Stimulated activated CD4-positive, alpha-beta T cell treated with anti-CD3 and anti-CD28 coated beads, Interleukin-4, amount 100 ng/mL, for 1 hour (primary cell): Measurements from ENCODE around the gene CLCN3.
"Not testable (repeated sequence)": the region's sequence is repeated elsewhere in the genome, so short reads cannot be mapped to it uniquely, and the experiment has no call there.

ENCODE experiments used
- DNase-seq: peaks from one replicate; pipeline ENCODE4 v3.0.0-alpha.2; 2020

The CLCN3 gene

DNA sequence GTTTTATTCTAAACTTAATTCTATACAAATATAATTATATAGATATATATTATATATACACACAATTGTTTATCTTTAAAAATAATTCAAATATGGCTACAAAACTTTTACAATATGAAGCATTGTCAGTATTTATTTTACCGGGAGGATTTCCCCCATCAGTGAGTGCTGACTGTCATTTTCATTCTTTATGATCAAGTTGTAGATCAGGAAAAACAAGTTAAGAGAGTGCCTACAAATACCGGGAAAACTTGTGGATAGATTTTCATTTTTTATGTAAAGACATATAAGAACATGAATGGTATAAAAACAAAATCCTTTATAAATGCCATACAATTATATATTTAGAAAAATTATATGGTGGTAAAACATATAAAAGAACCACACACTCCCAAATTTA, 37.8 kb downstream of the CLCN3 start:
- no peak for DNase-seq

DNA sequence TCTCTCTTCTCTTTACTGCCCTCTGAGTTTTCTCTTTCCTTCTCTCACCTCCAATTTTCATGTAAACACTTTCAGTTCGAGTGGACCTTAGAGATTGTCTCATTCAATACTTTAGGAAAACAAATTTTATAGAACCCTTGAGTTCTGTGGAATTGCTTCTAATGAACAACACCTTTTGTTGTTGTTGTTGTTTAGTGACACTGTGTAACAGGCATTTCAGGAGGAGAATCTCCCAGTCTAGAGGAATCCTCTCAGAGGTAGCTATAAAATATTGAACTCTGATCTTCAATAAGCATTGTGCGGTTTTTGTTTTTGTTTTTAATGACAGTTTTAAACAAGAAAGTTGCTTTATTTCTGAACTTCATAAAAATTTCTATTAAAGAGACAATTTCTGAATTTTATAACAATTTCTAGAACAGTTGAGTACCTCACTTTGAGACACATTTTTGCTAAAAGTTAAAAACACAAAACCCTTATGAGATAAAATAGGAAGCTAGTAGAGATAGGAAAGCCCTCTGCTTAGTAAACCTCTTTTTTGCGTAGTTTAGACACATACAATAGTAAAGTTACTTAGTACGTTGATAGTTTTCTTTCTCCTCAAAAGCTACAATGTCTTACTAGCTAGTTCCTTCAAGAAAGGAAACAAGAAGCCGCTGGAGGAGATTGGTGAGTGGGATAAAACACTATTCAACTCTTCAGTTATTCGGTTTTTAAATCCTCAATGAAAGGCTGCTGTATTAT, 38.8 kb downstream of the CLCN3 start:
- DNase-seq = no peak

DNA sequence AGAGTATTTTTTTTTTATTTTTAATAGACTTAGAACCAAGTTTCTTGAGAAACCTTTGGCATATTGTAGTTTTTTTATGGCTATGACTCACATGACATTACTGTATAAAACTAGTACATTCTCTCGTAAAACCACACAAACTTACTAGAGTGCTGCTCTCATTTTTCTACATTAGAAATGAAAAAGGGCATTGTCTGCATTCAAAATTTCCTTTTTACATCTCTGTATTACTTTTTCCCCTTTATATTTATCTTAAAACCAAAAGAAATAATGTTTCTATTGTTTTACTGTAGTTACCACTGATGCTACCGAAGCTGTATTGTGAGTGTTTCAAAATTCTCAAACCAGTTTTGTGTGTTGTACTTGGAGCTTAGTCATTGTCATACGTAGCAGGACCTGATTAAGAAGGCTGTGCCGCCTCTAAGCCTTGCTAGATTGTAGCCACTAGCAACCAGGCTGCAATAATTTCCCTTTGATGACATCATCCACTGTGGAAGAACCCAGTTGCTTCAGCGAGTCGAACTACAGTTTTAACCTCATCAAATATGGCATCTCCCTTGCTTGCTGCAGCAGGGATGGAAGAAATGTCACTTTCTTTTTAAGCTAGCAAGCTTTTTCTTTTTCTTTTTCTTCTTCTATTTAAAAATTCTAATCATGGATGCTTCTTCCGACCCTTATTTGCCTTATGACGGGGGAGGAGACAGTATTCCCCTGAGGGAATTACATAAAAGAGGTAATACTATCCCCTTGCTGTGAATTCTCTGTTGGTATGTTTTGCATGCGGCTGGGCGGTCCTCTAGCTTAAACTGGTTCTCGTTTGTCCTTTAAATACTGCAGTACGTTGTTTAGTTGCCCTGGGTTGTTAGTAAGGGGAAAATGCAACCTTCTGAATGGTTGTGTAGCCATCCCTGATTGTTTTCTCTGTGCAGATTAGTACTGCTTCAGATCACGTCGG, 39.6 kb downstream of the CLCN3 start:
- peak; percentile 44 for DNase-seq

DNA sequence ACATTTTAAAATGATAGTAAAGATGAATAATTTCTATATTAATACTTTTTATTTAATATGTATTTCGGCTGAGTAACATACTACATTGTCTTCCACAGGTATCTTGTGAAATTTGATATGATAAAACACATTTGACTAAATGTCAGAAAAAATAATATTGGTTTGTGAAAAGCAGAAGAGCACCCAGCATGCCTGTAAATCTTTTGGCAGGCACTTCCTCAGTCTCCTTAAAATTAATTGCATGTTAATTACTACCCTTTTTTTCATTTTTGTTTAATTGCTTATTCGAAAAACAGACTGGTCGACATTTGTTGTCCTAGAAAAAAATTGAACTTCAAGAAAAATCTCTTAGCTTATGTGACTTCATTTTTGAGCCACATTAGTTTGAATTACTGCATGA, 40.6 kb downstream of the CLCN3 start:
- DNase-seq = no peak

DNA sequence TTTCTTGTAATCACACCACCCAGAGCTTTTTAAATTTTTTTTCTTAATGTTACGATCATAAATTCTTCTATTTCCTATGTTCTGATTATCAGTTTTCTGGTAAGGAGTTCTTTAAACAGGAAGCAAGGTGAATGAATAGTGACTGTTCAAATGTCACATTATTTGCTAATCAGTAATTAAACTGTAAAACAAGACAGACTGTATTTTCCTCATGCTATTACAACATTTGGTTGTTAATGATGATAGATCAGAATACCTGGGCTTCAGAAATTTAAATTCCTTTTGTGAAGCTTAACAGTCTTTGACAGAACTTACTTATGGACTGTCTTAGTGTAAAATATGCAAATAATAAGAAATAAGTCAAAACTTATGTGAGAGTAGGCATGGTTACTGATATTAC, 41.4 kb downstream of the CLCN3 start:
- no peak for DNase-seq

DNA sequence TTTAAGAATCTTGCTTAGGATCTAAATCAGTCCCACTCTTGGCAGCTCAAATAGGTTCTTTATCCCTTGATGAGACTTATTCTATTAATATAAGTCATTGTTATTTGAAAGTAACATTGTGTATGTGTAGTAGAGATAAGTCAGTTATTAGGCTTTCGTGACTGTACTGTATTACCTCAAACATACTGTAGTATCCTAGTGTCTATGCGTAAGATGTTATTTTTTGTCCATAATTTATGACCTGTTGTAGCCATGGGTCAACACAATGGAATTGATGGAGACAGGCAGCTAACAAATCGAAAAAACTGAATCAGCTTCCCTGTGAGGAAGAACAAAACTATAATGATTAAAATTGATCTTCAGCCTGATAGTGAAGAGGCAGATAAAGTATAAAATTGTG, 41.8 kb downstream of the CLCN3 start:
- no peak for DNase-seq

DNA sequence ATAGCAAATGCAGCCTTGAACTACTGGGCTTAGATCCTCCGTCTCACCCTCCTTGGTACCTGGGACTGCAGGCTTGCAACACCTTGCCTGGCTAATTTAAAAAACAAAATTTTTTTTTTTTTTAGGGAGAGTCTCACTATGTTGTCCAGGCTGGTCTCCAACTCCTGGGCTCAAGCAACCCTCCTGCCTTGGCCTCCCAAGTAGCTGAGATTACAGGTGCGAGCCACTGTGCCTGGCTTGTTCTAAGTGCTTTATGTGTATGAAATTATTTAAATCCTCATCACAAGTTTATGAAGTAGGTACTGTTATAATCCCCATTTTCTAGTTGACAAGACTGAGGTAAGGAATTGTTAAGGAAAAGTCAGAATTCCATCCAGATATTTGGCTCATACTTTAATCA, 43.0 kb downstream of the CLCN3 start:
- no peak for DNase-seq

DNA sequence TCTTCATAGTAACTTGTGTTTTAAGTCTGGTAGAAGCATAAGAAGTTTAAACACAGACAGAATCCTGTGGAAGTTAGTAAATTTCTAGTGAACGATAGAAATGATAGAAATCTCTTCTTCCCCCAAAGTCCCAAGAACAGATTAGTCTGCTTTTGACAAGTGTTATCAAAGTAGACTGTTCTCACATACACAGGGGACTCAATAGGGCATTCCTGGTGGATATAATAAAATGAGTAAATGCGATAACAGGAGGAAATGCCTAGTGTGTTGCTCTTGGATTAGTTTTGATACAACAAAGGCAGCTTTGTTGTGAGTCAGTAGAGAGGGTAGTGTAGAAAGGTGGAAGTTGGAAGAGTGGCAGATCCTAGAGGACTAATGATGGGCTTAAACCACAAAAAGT, 43.5 kb downstream of the CLCN3 start:
- DNase-seq = no peak

DNA sequence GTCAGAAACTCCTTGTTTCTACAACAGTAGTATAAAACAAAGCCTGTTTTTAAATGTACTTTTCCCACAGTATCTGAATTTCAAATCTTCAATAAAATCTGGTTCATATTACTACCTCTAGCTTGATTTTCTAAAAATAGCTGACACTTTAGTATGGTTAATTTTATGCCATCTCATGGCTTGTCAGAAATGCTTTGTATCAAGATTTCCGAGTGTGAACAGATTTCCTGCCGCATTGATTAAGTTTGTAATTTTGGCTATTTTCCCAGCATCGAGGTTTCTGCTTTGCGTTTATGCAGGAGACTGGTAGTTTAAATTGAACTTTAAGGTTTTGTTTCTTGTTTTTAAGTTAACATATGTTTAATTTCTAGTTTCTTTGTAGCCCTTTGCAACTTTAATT, 44.2 kb downstream of the CLCN3 start:
- DNase-seq = no peak

DNA sequence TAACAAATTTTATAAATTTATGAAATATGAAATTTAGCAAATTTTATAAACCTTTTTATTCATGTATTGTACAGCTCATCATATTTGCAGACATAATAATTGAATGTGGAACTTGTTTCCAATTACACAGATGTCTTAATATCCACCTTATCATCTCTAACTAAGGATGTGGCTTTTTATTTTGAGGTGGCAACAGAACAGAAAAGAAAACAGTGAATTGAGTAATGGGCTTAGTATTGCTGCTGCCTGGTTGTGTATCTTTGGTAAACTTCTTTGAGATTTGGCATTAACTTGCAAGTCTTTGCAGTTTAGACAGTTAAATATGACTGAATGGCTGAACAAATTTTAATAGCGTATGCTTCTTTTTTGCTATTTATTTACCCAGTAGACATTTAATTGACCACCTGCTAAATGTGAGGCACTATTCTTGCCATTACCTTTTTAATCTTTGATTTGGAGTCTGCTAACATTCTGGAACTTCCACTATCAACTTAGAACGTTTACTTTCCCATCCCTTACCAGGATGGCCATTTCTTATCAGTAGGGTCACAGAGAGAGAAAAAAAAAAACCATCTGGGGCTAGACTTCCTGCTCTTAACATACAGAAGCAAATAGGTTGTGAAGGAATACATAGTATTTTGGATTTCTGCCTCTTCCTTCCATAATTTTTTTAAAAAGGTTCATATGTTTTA, 44.8 kb downstream of the CLCN3 start:
- no peak for DNase-seq

DNA sequence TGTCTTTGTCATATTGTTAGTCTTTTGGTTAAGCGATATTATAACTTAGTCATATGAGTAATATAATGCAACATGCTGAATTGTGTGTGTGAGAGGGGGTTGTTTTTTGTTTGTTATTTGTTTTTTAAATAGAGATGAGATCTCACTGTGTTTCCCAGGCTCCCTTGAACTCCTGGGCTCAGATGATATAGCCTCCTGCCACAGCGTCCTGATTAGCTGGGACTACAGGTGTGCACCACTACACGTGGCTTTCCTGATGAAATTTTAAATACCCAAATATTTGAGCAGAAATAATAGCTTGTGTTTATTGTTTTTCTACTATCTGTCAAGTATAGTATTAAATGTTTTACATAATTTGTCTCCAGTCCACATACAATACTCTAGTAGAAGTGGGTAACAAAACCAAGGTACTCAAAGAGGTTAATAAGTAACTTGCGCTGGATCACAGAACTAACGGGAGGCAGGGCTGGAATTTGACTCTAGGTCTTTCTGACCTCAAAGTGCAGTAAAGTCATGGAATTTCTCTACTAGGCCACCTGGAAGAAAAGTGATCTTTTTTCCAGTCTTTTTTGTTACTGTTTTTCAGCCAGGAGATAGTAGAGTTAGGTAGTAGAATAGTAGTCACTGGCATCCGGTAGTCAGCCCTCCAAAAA, 47.8 kb downstream of the CLCN3 start:
- DNase-seq = no peak

DNA sequence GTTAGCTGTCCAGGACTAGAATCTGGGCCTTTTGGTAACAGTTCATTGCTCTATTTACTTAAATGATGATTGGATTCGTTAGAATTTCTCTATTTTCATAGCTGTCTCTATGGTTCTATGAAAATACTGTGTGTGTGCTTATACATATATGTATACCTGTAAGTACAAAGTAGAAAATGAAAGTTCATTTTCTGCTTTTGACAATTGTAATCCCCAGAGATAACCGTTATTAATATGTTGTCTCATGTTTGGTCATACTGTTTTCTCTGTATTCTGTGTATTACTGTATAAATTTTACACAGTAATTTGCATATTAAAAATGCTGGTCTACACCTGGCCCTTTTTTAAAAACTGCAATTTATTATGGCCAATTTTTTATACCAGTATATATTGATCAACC, 55.4 kb downstream of the CLCN3 start:
- DNase-seq = no peak

DNA sequence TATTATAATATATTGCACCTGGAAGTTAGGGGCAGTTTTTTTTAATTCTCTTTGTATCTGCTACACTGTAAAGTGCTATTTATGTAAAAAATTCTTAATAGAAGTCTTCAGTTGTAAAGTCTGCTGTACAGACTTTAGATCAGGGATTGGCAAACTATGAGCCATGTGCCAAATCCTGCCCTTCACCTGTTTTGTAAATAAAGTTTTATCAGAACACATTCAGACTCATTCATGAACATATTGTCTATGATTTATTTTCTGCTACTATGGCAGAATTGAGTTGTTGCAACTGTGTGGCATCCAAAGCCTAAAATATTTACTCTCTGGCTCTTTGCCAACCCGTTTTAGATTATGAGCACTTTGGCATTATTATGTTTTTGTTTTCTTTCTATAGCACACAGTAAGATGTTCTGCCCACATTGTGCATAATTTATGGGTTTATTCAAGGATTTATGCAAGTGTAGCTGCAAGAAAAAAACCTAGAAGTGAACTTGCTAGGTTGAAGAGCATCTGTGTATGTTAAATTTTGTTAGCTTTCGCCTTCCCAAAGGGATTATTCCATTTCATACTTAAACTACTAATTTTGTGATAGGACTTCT, 56.9 kb downstream of the CLCN3 start:
- DNase-seq = no peak

DNA sequence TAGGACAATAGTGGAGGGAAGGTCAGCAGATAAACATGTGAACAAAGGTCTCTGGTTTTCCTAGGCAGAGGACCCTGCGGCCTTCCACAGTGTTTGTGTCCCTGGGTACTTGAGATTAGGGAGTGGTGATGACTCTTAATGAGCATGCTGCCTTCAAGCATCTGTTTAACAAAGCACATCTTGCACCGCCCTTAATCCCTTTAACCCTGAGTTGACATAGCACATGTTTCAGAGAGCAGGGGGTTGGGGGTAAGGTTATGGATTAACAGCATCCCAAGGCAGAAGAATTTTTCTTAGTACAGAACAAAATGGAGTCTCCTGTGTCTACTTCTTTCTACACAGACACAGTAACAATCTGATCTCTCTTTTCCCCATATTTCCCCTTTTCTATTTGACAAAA, 58.1 kb downstream of the CLCN3 start:
- not testable (repeated sequence) for DNase-seq

DNA sequence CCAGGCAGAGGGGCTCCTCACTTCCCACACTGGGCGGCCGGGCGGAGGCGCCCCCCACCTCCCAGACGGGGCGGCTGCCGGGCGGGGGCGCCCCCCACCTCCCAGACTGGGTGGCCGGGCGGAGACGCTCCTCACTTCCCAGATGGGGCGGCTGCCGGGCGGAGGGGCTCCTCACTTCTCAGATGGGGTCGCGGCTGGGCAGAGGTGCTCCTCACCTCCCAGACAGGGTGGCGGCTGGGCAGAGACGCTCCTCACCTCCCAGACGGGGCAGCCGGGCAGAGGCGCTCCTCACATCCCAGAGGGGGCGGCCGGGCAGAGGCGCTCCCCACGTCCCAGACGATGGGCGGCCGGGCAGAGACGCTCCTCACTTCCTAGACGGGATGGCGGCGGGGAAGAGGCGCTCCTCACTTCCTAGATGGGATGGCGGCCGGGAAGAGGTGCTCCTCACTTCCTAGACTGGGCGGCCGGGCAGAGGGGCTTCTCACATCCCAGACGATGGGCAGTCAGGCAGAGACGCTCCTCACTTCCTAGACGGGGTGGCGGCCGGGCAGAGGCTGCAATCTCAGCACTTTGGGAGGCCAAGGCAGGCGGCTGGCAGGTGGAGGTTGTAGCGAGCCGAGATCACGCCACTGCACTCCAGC, 58.7 kb downstream of the CLCN3 start:
- not testable (repeated sequence) for DNase-seq

DNA sequence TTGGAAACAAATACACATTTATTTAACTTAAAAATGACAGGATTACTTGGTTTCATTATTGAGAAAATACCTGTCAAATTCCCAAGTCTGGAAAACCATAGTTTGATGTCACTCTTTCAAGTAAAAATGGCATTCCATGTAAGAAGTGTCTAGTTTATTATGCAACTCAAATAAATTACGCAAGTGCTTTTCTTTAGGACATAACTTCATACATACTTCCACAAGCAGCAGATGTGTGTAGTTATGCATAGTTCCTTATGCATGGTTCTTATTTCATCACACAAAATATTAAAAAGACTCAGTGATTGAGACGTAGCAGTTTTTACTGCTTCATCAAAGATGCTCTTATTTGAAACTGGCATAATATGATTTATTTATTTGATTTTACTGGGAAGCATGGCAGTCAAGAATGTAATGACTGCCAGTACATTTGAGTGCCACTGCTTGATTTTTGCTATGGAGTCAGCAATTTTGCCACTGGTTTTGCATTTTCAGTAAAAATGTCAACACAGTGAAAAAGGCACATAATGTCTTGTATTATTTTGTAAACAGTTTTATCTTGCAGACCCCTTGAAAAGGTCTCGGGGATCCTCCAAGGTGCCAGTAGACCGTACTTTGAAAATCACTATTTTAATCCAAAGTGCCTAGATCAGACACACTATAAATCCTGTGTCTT, 62.1 kb downstream of the CLCN3 start:
- no peak for DNase-seq

DNA sequence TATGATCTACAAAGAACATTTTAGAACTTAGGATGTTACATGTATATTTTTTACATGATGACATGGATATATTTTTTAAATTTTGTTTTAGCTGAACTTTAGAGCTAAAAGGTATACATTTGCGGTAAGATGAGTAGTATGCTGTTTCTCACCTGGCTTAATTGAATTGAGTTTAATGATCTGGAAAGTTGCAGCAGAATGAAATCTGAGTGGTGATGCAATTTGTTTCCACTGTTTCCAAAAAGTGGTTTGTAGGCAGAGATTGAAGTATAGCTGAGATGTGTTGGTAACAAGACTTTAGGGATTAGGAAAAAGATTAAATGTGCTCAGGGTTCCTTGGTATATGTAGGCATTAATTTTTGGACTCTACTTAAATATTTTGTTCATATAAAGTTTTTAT, 69.3 kb downstream of the CLCN3 start:
- DNase-seq = no peak

DNA sequence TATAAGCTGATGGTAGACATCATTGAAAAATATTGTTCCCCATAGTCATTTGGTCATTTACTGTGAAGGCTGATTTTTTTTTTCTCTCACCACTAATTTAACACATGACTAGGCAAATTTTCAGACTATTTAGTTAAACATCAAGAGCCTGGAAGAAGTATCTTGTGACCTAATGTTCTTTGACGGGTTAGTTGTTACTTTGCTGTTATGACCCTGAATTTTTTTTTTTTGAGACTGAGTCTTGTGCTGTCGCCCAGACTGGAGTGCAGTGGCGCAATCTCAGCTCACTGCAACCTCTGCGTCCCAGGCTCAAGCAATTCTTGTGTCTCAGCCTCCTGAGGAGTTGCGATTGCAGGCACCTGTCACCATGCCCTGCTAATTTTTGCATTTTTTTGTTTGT, 70.4 kb downstream of the CLCN3 start:
- no peak for DNase-seq

DNA sequence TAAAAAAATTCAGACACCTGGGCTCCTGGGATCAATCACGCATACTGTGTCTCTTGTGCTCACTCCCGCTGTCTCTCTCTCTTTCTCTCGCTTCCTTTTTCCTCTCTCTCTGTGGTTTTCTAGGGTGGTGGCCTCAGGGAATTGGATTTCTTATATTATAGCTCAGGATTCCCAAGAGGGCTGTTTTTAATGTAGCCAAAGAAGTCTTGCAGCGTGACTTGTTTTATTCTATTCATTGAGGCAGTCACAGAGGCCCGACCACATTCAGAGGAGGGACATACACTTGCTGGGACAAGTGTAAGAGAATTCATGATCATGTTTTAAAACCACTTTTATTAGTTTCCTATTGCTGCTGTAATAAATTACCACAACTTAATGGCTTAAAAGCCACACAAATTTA, 78.0 kb downstream of the CLCN3 start:
- no peak for DNase-seq

DNA sequence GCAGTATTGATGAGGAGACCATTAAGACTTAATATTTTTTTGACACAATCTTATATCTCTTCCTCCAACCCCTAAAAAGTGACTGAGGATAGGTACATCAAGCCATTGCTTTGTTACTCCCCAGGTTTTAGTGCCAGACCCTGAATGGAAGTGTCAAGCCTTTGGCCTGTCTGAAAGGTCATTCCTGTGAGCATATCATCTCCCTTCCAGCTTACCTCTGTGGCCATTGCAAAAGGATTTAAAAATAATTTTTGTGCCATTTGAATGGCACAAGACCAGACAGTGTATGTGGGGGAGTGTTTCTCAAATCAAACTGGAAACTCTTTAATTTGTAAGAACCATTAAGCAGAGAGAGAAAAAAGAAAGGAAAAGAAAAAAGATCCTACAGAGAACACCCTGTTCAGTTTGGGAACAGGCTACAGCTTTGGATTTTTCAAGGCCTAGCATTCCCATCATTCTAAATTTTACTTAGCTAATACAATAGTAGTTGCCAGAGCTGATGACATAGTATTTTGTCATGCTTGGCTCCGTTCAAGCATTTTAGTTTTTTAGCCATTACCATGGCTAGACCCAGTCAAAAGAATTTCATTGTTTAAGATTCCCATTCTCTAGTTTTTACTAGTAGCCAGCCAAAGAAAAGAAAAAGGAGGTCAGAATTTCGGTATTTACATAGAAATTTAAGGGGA, 87.7 kb downstream of the CLCN3 start:
- no peak for DNase-seq

DNA sequence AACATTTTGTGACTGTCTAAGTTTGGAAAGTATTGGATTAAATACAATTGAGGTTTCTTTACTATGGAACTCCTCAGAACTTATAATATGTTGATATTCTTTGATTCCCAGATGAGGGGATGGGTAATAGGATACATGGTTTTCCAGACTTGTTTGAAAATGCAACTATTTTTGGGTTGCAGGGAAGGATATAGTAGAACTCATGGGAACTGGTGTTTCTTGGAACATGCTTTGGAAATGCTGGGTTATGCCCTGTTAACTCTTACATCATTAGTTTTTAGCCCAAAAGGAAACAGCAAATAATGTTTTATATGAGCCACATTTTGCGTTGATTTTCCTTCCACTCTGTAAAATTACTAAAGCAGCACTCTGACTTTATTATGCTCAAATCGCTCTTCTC, 95.4 kb downstream of the CLCN3 start:
- no peak for DNase-seq
